Spinal cord (tissue), 10 donors: ENCODE measurements around the gene AGBL5. TPM values are rescaled to one million over a fixed set of nuclear protein-coding genes. Genes with fewer than 3 reads are reported as not detected.
A peak's percentile ranks its signal among the peaks of the same experiment; 100 is the strongest.
"Not testable (repeated sequence)": the region's sequence is repeated elsewhere in the genome, so short reads cannot be mapped to it uniquely, and the experiment has no call there.

Source experiments
- DNase-seq, 6 donors: peaks; one replicate each; pipeline versions ENCODE4 v3.0.0 to v3.0.0-alpha.2; 2013 to 2015; ENCODE audit warnings: low spot score in 6 of 6, low read depth in 4 of 6
- H3K27ac ChIP-seq: one replicate; pipeline ENCODE4 v1.5.1; 2013; ENCODE audit warnings: low read depth, low read length, control low read depth
- H3K27me3 ChIP-seq: one replicate; pipeline ENCODE4 v1.6.1; 2013; ENCODE audit warnings: low read length; ENCODE audit not compliant: control insufficient read depth, insufficient read depth
- H3K36me3 ChIP-seq: one replicate; pipeline ENCODE4 v1.6.1; 2013; ENCODE audit warnings: low read length; ENCODE audit not compliant: control insufficient read depth, insufficient read depth
- H3K4me1 ChIP-seq: one replicate; pipeline ENCODE4 v1.6.1; 2013; ENCODE audit warnings: low read length; ENCODE audit not compliant: control insufficient read depth, insufficient read depth
- H3K4me3 ChIP-seq: one replicate; pipeline ENCODE4 v1.5.1; 2013; ENCODE audit warnings: low read depth, low read length, control low read depth
- H3K9me3 ChIP-seq: one replicate; pipeline ENCODE4 v1.6.1; 2013; ENCODE audit warnings: low read length; ENCODE audit not compliant: control insufficient read depth, insufficient read depth
- WGBS: methylation state at CpG from one replicate; pipeline ENCODE4 v1.1.5; 2013; ENCODE audit warnings: missing lambda C conversion rate; ENCODE audit not compliant: insufficient coverage; 5-methylcytosine and 5-hydroxymethylcytosine counted together
- polyA plus RNA-seq, 2 donors: library from polyadenylated mRNA; unstranded; fragments of 120-200 nt; gene quantifications; one replicate each; pipeline ENCODE4 v1.2.1, GENCODE V29; 2013; ENCODE audit not compliant: insufficient read length in 2 of 2
- total RNA-seq, 2 donors: library from RNA; depleted of rRNA in 1 of 2; stranded (reverse); fragments of 120-200 nt in 1 of 2; fragments of >200 nt in 1 of 2; gene quantifications; one replicate each; pipeline versions ENCODE4 v1.2.3 to v1.2.4, GENCODE V29; 2013 to 2014
- donor health status: healthy.

AGBL5 gene
- total and polyA plus RNA-seq, 4 donors, result 14.3 to 51.7 (median 40.6) TPM

GRCh38 chr2:27110603-27111352 is 59.3 kb downstream of the AGBL5 start:
- H3K4me1 ChIP-seq, H3K27me3 ChIP-seq, H3K4me3 ChIP-seq, DNase-seq, H3K36me3 ChIP-seq, H3K9me3 ChIP-seq, H3K27ac ChIP-seq: not testable (repeated sequence)
- 82% methylated on average over 17 of the region's 24 CpGs for WGBS

GRCh38 chr2:27111392-27112078 is 60.1 kb downstream of the AGBL5 start:
- not testable (repeated sequence) for H3K4me1 ChIP-seq
- WGBS, result 92% methylated on average over 49 of the region's 49 CpGs

DNA sequence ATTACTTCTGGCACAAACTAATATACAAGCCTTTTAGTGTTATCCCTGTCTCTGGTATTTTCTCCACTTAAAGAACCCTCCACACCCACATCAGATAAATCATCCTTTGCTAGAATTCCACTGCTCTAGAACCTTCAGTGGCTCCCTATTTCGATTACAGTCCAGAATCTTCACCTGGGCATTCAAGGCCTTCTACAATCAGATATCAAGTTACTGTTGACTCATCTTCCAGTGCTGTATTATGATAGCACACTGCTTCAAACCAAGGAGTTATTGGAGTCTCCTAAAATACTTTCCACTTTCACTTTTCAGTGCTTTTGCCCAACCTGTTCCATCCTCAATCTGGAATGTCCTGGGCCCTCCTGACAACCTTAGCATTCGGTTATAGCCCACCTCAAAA is 64.1 kb downstream of the AGBL5 start:
- no peak overlapping the region for H3K27ac ChIP-seq
- no peak overlapping the region for H3K4me3 ChIP-seq
- no peaks in the 10 kb centered on the region for H3K9me3 ChIP-seq
- DNase-seq, result no peak
- peaks cover 5% of the 10 kb centered on the region for H3K36me3 ChIP-seq
- peaks cover 9% of the 10 kb centered on the region for H3K27me3 ChIP-seq
- H3K4me1 ChIP-seq, result peaks cover 10% of the 10 kb centered on the region
- WGBS, result 75% methylated on average over 2 of the region's 2 CpGs

More at GRCh38 chr2:27111392-27112078, 60.1 kb downstream of the AGBL5 start:
- DNase-seq, H3K36me3 ChIP-seq, H3K9me3 ChIP-seq, H3K27ac ChIP-seq, H3K27me3 ChIP-seq, H3K4me3 ChIP-seq: not testable (repeated sequence)

DNA sequence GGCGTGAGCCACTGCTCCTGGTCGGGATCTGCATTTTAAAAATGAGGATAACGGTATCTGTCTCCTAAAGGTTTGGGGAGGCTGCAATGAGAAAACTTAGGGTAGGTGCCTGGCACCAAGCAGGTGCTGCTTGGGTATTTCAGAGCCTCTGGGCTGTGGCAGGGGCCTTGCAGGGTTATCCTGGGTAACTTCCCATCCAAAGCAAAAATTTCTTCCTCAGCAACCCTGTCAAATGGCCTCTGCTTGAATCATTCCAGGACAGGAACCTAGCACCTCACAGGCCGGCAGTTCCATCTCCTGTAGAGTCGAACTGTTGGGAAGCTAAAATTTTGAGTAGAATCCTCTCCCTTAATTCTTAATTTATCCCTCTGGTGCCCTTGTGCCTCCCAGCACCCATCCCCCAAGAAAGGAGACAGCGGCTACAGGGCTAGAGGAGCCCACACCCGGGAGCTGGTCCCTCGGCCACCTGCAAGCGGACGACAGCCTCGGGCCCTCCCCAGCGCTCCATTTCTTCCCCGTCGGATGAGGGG is 66.6 kb downstream of the AGBL5 start:
- peaks cover 15% of the 10 kb centered on the region for H3K4me1 ChIP-seq
- H3K9me3 ChIP-seq, result no peaks in the 10 kb centered on the region
- H3K36me3 ChIP-seq, result peaks cover 2% of the 10 kb centered on the region
- 19% methylated on average over 12 of the region's 14 CpGs for WGBS
- DNase-seq, result peak in 1 of 6 donors; percentile 52
- peaks cover 9% of the 10 kb centered on the region for H3K27me3 ChIP-seq
- no peak overlapping the region for H3K27ac ChIP-seq
- peak overlapping the region; percentile 47 for H3K4me3 ChIP-seq

DNA sequence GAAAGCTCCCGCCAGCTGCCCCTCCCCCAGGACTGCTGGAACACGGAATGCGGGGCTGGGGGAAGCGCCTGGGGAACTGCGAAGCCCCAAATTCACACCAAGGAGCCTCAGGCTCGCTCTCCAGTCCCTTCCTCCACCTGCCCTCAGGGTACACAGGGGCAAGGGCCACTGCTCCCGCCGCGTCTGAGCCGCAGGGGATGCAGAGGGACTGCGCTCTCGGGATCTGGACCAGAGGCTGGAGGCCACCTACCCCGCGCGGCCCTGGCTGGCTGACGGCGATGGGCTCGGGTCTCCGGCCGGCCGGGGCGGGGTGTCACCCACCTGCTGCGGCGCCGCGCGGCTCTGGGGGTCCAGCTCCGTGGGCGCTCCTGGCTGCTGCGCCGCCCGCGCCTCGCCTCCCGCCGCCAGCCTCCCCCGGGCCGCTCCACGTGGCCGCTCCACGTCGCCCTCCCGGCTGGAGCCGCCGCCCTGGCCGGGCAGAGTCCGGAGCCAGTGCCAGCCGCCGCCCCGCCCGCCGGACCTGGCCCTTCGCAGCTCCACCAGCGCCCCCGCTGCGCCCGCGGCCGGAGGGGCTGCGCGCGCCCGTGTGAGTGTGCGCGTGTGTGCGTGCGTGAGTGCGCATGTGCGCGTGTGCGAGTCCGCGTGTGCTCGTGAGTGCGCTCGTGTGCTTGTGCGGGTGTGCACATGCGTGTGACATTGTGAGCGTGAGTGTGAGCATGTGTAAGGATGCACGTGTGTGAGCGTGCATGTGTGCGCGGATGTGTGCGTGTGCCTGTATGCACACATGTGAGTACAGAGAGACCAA is 67.3 kb downstream of the AGBL5 start, which contains the start of gene CGREF1:
TSS of gene CGREF1 (minus strand) at position 604 of the 805 bp plus-strand sequence. CDS start 14,762 bp downstream, outside the sequence.
- H3K4me1 ChIP-seq, result peaks cover 21% of the 10 kb centered on the region
- H3K27ac ChIP-seq, result no peak within 1 kb of the TSS
- DNase-seq, result peak in 3 of 6 donors; percentile 51 to 89 (median 80)
- peaks cover 9% of the 10 kb centered on the region for H3K27me3 ChIP-seq
- H3K9me3 ChIP-seq, result no peaks in the 10 kb centered on the region
- WGBS, result 4% methylated on average over 84 of the region's 84 CpGs
- H3K36me3 ChIP-seq, result peaks cover 2% of the 10 kb centered on the region
- peak within 1 kb of the TSS; percentile 47 for H3K4me3 ChIP-seq

DNA sequence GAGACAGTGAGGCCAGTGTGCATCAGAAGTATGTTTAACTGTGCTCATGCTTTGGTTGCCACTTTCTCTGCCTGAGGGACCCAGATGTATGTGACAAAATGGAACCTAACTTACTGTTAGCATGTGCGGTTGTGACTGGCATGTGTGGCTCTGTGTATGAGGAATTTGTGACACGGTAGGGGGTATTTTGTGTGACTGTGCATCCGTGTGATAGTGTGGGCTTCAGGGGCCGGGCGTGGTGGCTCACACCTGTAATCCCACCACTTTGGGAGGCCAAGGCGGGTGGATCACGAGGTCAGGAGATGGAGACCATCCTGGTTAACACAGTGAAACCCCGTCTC is 67.8 kb downstream of the AGBL5 start:
- H3K4me1 ChIP-seq, result peaks cover 25% of the 10 kb centered on the region
- DNase-seq, H3K27ac ChIP-seq, H3K9me3 ChIP-seq, H3K27me3 ChIP-seq, H3K36me3 ChIP-seq: not testable (repeated sequence)
- 84% methylated on average over 6 of the region's 8 CpGs for WGBS
- peak overlapping the region; percentile 14 for H3K4me3 ChIP-seq

Other genes with a start within 250 kb of the AGBL5 start
- 10 to 100 TPM; 30.6 to 56.5 TPM for gene DPYSL5, start 203.5 kb upstream of the AGBL5 start, total RNA-seq
- gene DPYSL5, start 203.5 kb upstream of the AGBL5 start, polyA plus RNA-seq, result 100 to 1,000 TPM; 225 to 226 TPM
- 10 to 100 TPM; 21.2 to 37.0 TPM for gene MAPRE3, start 81.0 kb upstream of the AGBL5 start, total RNA-seq
- 100 to 1,000 TPM; 193 to 200 TPM for gene MAPRE3, start 81.0 kb upstream of the AGBL5 start, polyA plus RNA-seq
- 10 to 100 TPM; 18.2 to 36.2 TPM for gene TMEM214, start 18.7 kb upstream of the AGBL5 start, total RNA-seq
- gene TMEM214, start 18.7 kb upstream of the AGBL5 start, polyA plus RNA-seq, result 10 to 100 TPM; 44.0 to 60.3 TPM
- 100 to 1,000 TPM; 191 to 454 TPM for gene OST4, start 20.0 kb downstream of the AGBL5 start, total RNA-seq
- gene OST4, start 20.0 kb downstream of the AGBL5 start, polyA plus RNA-seq, result 100 to 1,000 TPM; 208 to 225 TPM
- gene EMILIN1, start 26.9 kb downstream of the AGBL5 start, total RNA-seq, result 10 to 100 TPM; 20.9 to 46.2 TPM
- gene EMILIN1, start 26.9 kb downstream of the AGBL5 start, polyA plus RNA-seq, result 10 to 100 TPM; 11.4 to 16.2 TPM
- gene KHK, start 35.1 kb downstream of the AGBL5 start, total RNA-seq, result 1 to 10 TPM; 4.1 to 6.0 TPM
- 10 to 100 TPM; 16.9 to 19.1 TPM for gene KHK, start 35.1 kb downstream of the AGBL5 start, polyA plus RNA-seq
- 10 to 100 TPM; 19.0 to 22.7 TPM for gene CGREF1, start 67.5 kb downstream of the AGBL5 start, total RNA-seq
- 10 to 100 TPM; 48.0 to 55.3 TPM for gene CGREF1, start 67.5 kb downstream of the AGBL5 start, polyA plus RNA-seq
- under 1 TPM; 0.77 to 0.79 TPM for gene ABHD1, start 72.1 kb downstream of the AGBL5 start, total RNA-seq
- gene ABHD1, start 72.1 kb downstream of the AGBL5 start, polyA plus RNA-seq, result 1 to 10 TPM; 2.5 to 2.9 TPM
- 10 to 100 TPM; 27.1 to 48.4 TPM for gene PREB, start 83.0 kb downstream of the AGBL5 start, total RNA-seq
- gene PREB, start 83.0 kb downstream of the AGBL5 start, polyA plus RNA-seq, result 10 to 100 TPM; 62.7 to 62.9 TPM
- gene PRR30, start 87.7 kb downstream of the AGBL5 start, total RNA-seq, result not detected
- not detected for gene PRR30, start 87.7 kb downstream of the AGBL5 start, polyA plus RNA-seq
- under 1 TPM in 1 of 2 donors, not detected in 1; 0.06 TPM for gene TCF23, start 97.3 kb downstream of the AGBL5 start, total RNA-seq
- gene TCF23, start 97.3 kb downstream of the AGBL5 start, polyA plus RNA-seq, result under 1 TPM in 1 of 2 donors, not detected in 1; 0.14 TPM
- gene ATRAID, start 160.4 kb downstream of the AGBL5 start, total RNA-seq, result 100 to 1,000 TPM; 103 to 198 TPM
- 100 to 1,000 TPM in 1 of 2 donors, 10 to 100 TPM in 1; 93.3 to 110 TPM for gene ATRAID, start 160.4 kb downstream of the AGBL5 start, polyA plus RNA-seq
- 10 to 100 TPM; 41.4 to 68.4 TPM for gene SLC5A6, start 160.6 kb downstream of the AGBL5 start, total RNA-seq
- gene SLC5A6, start 160.6 kb downstream of the AGBL5 start, polyA plus RNA-seq, result 10 to 100 TPM; 50.1 to 68.6 TPM
- 10 to 100 TPM; 26.5 to 30.3 TPM for gene CAD, start 165.7 kb downstream of the AGBL5 start, total RNA-seq
- gene CAD, start 165.7 kb downstream of the AGBL5 start, polyA plus RNA-seq, result 10 to 100 TPM; 38.7 to 49.2 TPM
- gene SLC30A3, start 211.4 kb downstream of the AGBL5 start, total RNA-seq, result 1 to 10 TPM; 2.9 to 5.5 TPM
- gene SLC30A3, start 211.4 kb downstream of the AGBL5 start, polyA plus RNA-seq, result 10 to 100 TPM; 18.6 to 30.2 TPM
- under 1 TPM; 0.22 to 0.50 TPM for gene DNAJC5G, start 223.8 kb downstream of the AGBL5 start, total RNA-seq
- gene DNAJC5G, start 223.8 kb downstream of the AGBL5 start, polyA plus RNA-seq, result 1 to 10 TPM in 1 of 2 donors, under 1 TPM in 1; 0.48 to 1.7 TPM
- gene TRIM54, start 230.8 kb downstream of the AGBL5 start, total RNA-seq, result under 1 TPM; 0.17 to 0.30 TPM
- 1 to 10 TPM; 1.3 to 1.6 TPM for gene TRIM54, start 230.8 kb downstream of the AGBL5 start, polyA plus RNA-seq